H1 (cell line): ENCODE results near the gene ABCD4. TPM values are rescaled to one million over a fixed set of nuclear protein-coding genes. Genes with fewer than 3 reads are reported as not detected.

ENCODE experiments used
- CTCF ChIA-PET: fragments of 300-600 bp; sonication (Branson Sonifier 250); formaldehyde crosslinking; loops from one replicate; lab custom pipeline; 2021; ENCODE audit not compliant: partially characterized antibody; lab: Charles Lee
- POLR2A ChIA-PET: fragments of 300-600 bp; sonication (Branson Sonifier 250); formaldehyde crosslinking; loops from one replicate; lab custom pipeline; 2021; ENCODE audit warnings: inconsistent platforms; ENCODE audit not compliant: partially characterized antibody; lab: Charles Lee
- DNase-seq, 2 experiments: peaks; one replicate each; pipeline versions ENCODE4 v3.0.0 to v3.0.0-alpha.2; 2010 to 2022; ENCODE audit warnings: low spot score in 2 of 2, low read depth in 1 of 2, mixed read lengths in 1 of 2
- FAIRE-seq: peaks from 2 replicates; lab custom pipeline; 2011; peaks lifted over from hg19 to GRCh38; lab: Jason Lieb, UNC
- H2AFZ ChIP-seq: 2 replicates; pipeline ENCODE4 v1.8.1; 2012; ENCODE audit warnings: low read length, inconsistent platforms
- H2AK5ac ChIP-seq: 2 replicates; pipeline ENCODE4 v1.6.1; 2013; ENCODE audit warnings: low read depth, low read length
- H2BK120ac ChIP-seq: replicated peaks from 2 replicates; pipeline ENCODE3; 2013; ENCODE audit warnings: low read depth, low read length, inconsistent platforms
- H2BK12ac ChIP-seq: 2 replicates; pipeline ENCODE4 v1.6.1; 2013; ENCODE audit warnings: low read depth, low read length
- H2BK15ac ChIP-seq: 2 replicates; pipeline ENCODE4 v1.6.1; 2013; ENCODE audit warnings: low read length
- H2BK20ac ChIP-seq: 2 replicates; pipeline ENCODE4 v1.6.1; 2013; ENCODE audit warnings: low read length
- H2BK5ac ChIP-seq: 2 replicates; pipeline ENCODE4 v1.6.1; 2013; ENCODE audit warnings: low read depth, low read length
- H3K14ac ChIP-seq: 2 replicates; pipeline ENCODE4 v1.6.1; 2013; ENCODE audit warnings: inconsistent platforms; ENCODE audit not compliant: insufficient read length
- H3K18ac ChIP-seq: 2 replicates; pipeline ENCODE4 v1.6.1; 2013; ENCODE audit warnings: low read length; ENCODE audit errors: extremely low read depth
- H3K23ac ChIP-seq: 2 replicates; pipeline ENCODE4 v1.6.1; 2013; ENCODE audit warnings: inconsistent platforms; ENCODE audit not compliant: insufficient read length
- H3K23me2 ChIP-seq: 2 replicates; pipeline ENCODE4 v1.6.1; 2013; ENCODE audit warnings: low read depth, low read length
- H3K27ac ChIP-seq: 2 replicates; pipeline ENCODE4 v1.6.1; 2011; ENCODE audit warnings: low read depth, low read length, inconsistent platforms
- H3K27me3 ChIP-seq, 4 experiments: replicated peaks in 1 of 4; 1 replicate in 1 of 4; 2 replicates in 3 of 4; pipeline versions ENCODE4 v1.6.1 to v1.8.1; 2011 to 2013; ENCODE audit warnings: low read length in 3 of 4, mild to moderate bottlenecking in 3 of 4, inconsistent platforms in 2 of 4, mixed read lengths in 2 of 4, moderate library complexity in 1 of 4; ENCODE audit not compliant: control insufficient read depth in 3 of 4, insufficient read depth in 3 of 4; ENCODE audit errors: extremely low read depth in 1 of 4
- H3K36me3 ChIP-seq, 4 experiments: 2 replicates each; pipeline versions ENCODE4 v1.6.1 to v1.8.1; 2011 to 2013; ENCODE audit warnings: mild to moderate bottlenecking in 4 of 4, low read length in 3 of 4, moderate library complexity in 2 of 4, control low read depth in 1 of 4, inconsistent platforms in 1 of 4; ENCODE audit not compliant: insufficient read depth in 4 of 4, control insufficient read depth in 2 of 4
- H3K4ac ChIP-seq: replicated peaks from 2 replicates; pipeline ENCODE3; 2013; ENCODE audit warnings: low read length, low read depth, mixed read lengths, inconsistent platforms; ENCODE audit not compliant: insufficient read length
- H3K4me1 ChIP-seq, 4 experiments: replicated peaks in 1 of 4; 1 replicate in 1 of 4; 2 replicates in 3 of 4; pipeline versions ENCODE4 v1.6.1 to v1.8.1; 2011 to 2013; ENCODE audit warnings: low read length in 3 of 4, inconsistent platforms in 2 of 4, mixed read lengths in 1 of 4; ENCODE audit not compliant: insufficient read depth in 4 of 4, control insufficient read depth in 3 of 4
- H3K4me2 ChIP-seq, 2 experiments: 2 replicates each; pipeline versions ENCODE4 v1.6.1 to v1.8.1; 2011 to 2013; ENCODE audit warnings: low read depth in 2 of 2, low read length in 2 of 2, control low read depth in 1 of 2, inconsistent platforms in 1 of 2, mild to moderate bottlenecking in 1 of 2; ENCODE audit not compliant: insufficient read depth in 1 of 2
- H3K4me3 ChIP-seq, 4 experiments: fragments of 200-600, 300-600 bp in 1 of 4; sonication (generic), shearing (Covaris generic), sonication (Bioruptor Twin) in 1 of 4; 2 replicates each; pipeline versions ENCODE4 v1.5.1 to v1.8.1; 2011 to 2016; ENCODE audit warnings: low read length in 4 of 4, low read depth in 3 of 4, control low read depth in 2 of 4, inconsistent platforms in 2 of 4, mild to moderate bottlenecking in 2 of 4, mixed read lengths in 1 of 4, moderate library complexity in 1 of 4; ENCODE audit not compliant: insufficient read depth in 2 of 4; ENCODE audit errors: extremely low read depth in 1 of 4
- H3K56ac ChIP-seq: replicated peaks from 2 replicates; pipeline ENCODE3; 2013; ENCODE audit warnings: low read depth, mild to moderate bottlenecking, mixed read lengths, low read length, inconsistent platforms; ENCODE audit not compliant: insufficient read length
- H3K79me1 ChIP-seq: 2 replicates; pipeline ENCODE4 v1.6.1; 2013; ENCODE audit warnings: low read depth, low read length, control low read depth
- H3K79me2 ChIP-seq, 2 experiments: 2 replicates each; pipeline versions ENCODE4 v1.6.1 to v1.8.1; 2012 to 2013; ENCODE audit warnings: low read length in 2 of 2, mild to moderate bottlenecking in 2 of 2, inconsistent platforms in 1 of 2; ENCODE audit not compliant: insufficient read depth in 2 of 2, control insufficient read depth in 1 of 2
- H3K9ac ChIP-seq, 4 experiments: replicated peaks in 1 of 4; 1 replicate in 1 of 4; 2 replicates in 3 of 4; pipeline versions ENCODE4 v1.6.1 to v1.8.1; 2011 to 2013; ENCODE audit warnings: low read depth in 3 of 4, low read length in 3 of 4, control low read depth in 2 of 4, mild to moderate bottlenecking in 2 of 4, moderate library complexity in 2 of 4, inconsistent platforms in 1 of 4; ENCODE audit errors: extremely low read depth in 1 of 4
- H3K9me3 ChIP-seq, 2 experiments: 2 replicates each; pipeline versions ENCODE4 v1.6.1 to v1.8.1; 2012 to 2013; ENCODE audit warnings: mild to moderate bottlenecking in 2 of 2, moderate library complexity in 2 of 2, control low read depth in 1 of 2, inconsistent platforms in 1 of 2, low read depth in 1 of 2, low read length in 1 of 2, mixed read lengths in 1 of 2; ENCODE audit not compliant: insufficient read depth in 2 of 2
- H4K20me1 ChIP-seq, 2 experiments: replicated peaks in 1 of 2; 2 replicates each; pipeline versions ENCODE3 to v1.8.1; 2011 to 2013; ENCODE audit warnings: inconsistent platforms in 2 of 2, low read length in 2 of 2, mild to moderate bottlenecking in 1 of 2; ENCODE audit not compliant: insufficient read depth in 2 of 2, control insufficient read depth in 1 of 2
- H4K5ac ChIP-seq: 2 replicates; pipeline ENCODE4 v1.6.1; 2013; ENCODE audit warnings: low read length, low read depth, mixed read lengths, inconsistent platforms; ENCODE audit not compliant: insufficient read length
- H4K8ac ChIP-seq: 2 replicates; pipeline ENCODE4 v1.8.0; 2013; ENCODE audit warnings: mild to moderate bottlenecking, moderate library complexity, low read length, inconsistent platforms; ENCODE audit not compliant: insufficient read depth; ENCODE audit errors: extremely low read depth
- H4K91ac ChIP-seq: replicated peaks from 2 replicates; pipeline ENCODE3; 2013; ENCODE audit warnings: low read length, mixed read lengths, inconsistent platforms; ENCODE audit not compliant: insufficient read length
- ASH2L ChIP-seq: fragments of 200-600, 300-600 bp; sonication (generic); IDR thresholded peaks from one replicate; pipeline ENCODE4 v1.7.1; 2017; ENCODE audit warnings: low read length
- CTBP2 ChIP-seq: IDR thresholded peaks from 2 replicates; pipeline ENCODE4 v1.7.0; 2011; ENCODE audit warnings: borderline replicate concordance, mild to moderate bottlenecking, moderate library complexity, mixed read lengths, low read length; ENCODE audit not compliant: insufficient read depth, insufficient read length
- POU5F1 ChIP-seq: IDR thresholded peaks from 2 replicates; pipeline ENCODE4 v1.6.1; 2011; ENCODE audit warnings: low read depth, mild to moderate bottlenecking, low read length, moderate library complexity
- RBBP5 ChIP-seq: IDR thresholded peaks from 2 replicates; pipeline ENCODE4 v1.7.1; 2012; ENCODE audit warnings: low read depth, mild to moderate bottlenecking, inconsistent platforms, low read length, moderate library complexity, borderline replicate concordance
- SIX5 ChIP-seq: IDR thresholded peaks from 2 replicates; pipeline ENCODE4 v1.6.1; 2011; ENCODE audit warnings: mild to moderate bottlenecking, low read depth, low read length
- TEAD4 ChIP-seq: IDR thresholded peaks from 2 replicates; pipeline ENCODE4 v1.6.1; 2012; ENCODE audit warnings: low read depth, low read length, inconsistent platforms, mixed read lengths
- WGBS, 2 experiments: shearing (Covaris generic) in 1 of 2; methylation state at CpG; one replicate each; pipeline versions ENCODE4 v1.1.6 to v1.1.7; 2013 to 2015; ENCODE audit warnings: low lambda C conversion rate in 2 of 2, mixed read lengths in 2 of 2, inconsistent platforms in 1 of 2, low coverage in 1 of 2, missing lambda C conversion rate in 1 of 2; ENCODE audit not compliant: insufficient replicate concordance in 2 of 2, insufficient coverage in 1 of 2, insufficient read length in 1 of 2; ENCODE audit errors: extremely low coverage in 1 of 2, missing lambda C conversion rate in 1 of 2; 5-methylcytosine and 5-hydroxymethylcytosine counted together
- polyA plus RNA-seq, 7 experiments: library from polyadenylated mRNA; depleted of rRNA in 3 of 7; stranded (reverse) in 5 of 7; unstranded in 2 of 7; fragments of >200 nt in 5 of 7; fragments of 200-250 nt in 2 of 7; gene quantifications; 1 replicate in 5 of 7; 2 replicates in 1 of 7; 4 replicates in 1 of 7; pipeline versions ENCODE4 v1.2.1 to v1.2.3, GENCODE V29; 2011 to 2013; ENCODE audit warnings: missing spikeins in 2 of 7, mixed read lengths in 2 of 7
- total RNA-seq: library from RNA; stranded (reverse); fragmentation: NEBNext Ultra II Directional; extraction: Animal tissue kit (Norgen Biotek cat#: 25700); gene quantifications from 2 replicates; pipeline ENCODE4 v1.2.1, GENCODE V29; 2021

Gene ABCD4
- total and polyA plus RNA-seq, 2 of the 8 experiments (the other 6 are each of a cell fraction or from before 2014, with no cell fraction given): 47.9 to 97.7 TPM

GRCh38 chr14:74243051-74243450 lies 59.7 kb downstream of the ABCD4 start:
- Histone ChIP-seq H3K79me2 (no peaks in the 10 kb centered on the region), H3K79me1 (no peaks in the 10 kb centered on the region), H4K20me1 (peaks cover 0 to 2% of the 10 kb centered on the region in 2 experiments), H3K23ac (no peak overlapping the region), H3K9me3 (no peaks in the 10 kb centered on the region), H2BK120ac (no peak overlapping the region), H3K27ac (no peak overlapping the region), H3K27me3 (peaks cover 55 to 75% (median 66%) of the 10 kb centered on the region in 4 experiments), H2BK15ac (no peak overlapping the region), H2AK5ac (no peak overlapping the region), H2AFZ (no peak overlapping the region), H2BK5ac (no peak overlapping the region), H2BK12ac (no peak overlapping the region), H3K23me2 (peaks cover 22% of the 10 kb centered on the region; the same call in 1 of the 2 replicates), H3K4me3 (no peak overlapping the region), H4K91ac (no peak overlapping the region), H4K8ac (no peak overlapping the region), H3K36me3 (peaks cover 0 to 13% (median 0%) of the 10 kb centered on the region in 4 experiments; a peak in 1 of 8 replicates), H3K9ac (no peak overlapping the region), H4K5ac (no peak overlapping the region), H3K4me2 (peak overlapping the region in 1 of 2 experiments; percentile 65; a peak in 1 of 4 replicates), H3K56ac (no peak overlapping the region), H3K4me1 (peaks cover 6 to 40% (median 16%) of the 10 kb centered on the region in 4 experiments), H3K18ac (no peak overlapping the region), H2BK20ac (no peak overlapping the region), H3K4ac (no peak overlapping the region), H3K14ac (no peak overlapping the region)
- TF ChIP-seq POU5F1 (no peak), CTBP2 (no peak), RBBP5 (no peak), ASH2L (no peak), TEAD4 (no peak), SIX5 (no peak)
- 43% methylated on average over 5 of the region's 5 CpGs; no CpG with 5 or more reads in 1 of the 2 experiments for WGBS, 2 experiments
- CTCF ChIA-PET: interaction anchor here (0.6 to 16.5 kb wide), 5 partner anchors 9 to 103 kb away, joined by 3 to 127 read pairs (median 4); no protein-coding TSS in a partner anchor
- FAIRE-seq (no peak), DNase-seq (no peak)
- POLR2A ChIA-PET: no interaction called here
